OCI-LY1 (cell line): Measurements from ENCODE around the gene ZNF462.
"Not testable (repeated sequence)": the region's sequence is repeated elsewhere in the genome, so short reads cannot be mapped to it uniquely, and the experiment has no call there.

Experiments used
- EZH2 ChIP-seq: fragments of 200-600 bp; sonication (generic), shearing (Covaris generic); IDR thresholded peaks from 2 replicates; pipeline ENCODE4 v1.8.0; 2017; ENCODE audit warnings: borderline replicate concordance, mixed run types, mild to moderate bottlenecking, antibody characterized with exemption, low read length, moderate library complexity, mixed read lengths
- TF ChIP-seq, protein P1 (sequence below): fragments of 200-600 bp; sonication (generic), shearing (Covaris generic); IDR thresholded peaks from 2 replicates; pipeline ENCODE4 v1.5.1; 2017; ENCODE audit warnings: mild to moderate bottlenecking, antibody characterized with exemption, low read length, moderate library complexity, mixed read lengths

- TF ChIP-seq EZH2, result not testable (repeated sequence)
- TF ChIP-seq, protein P1, sequence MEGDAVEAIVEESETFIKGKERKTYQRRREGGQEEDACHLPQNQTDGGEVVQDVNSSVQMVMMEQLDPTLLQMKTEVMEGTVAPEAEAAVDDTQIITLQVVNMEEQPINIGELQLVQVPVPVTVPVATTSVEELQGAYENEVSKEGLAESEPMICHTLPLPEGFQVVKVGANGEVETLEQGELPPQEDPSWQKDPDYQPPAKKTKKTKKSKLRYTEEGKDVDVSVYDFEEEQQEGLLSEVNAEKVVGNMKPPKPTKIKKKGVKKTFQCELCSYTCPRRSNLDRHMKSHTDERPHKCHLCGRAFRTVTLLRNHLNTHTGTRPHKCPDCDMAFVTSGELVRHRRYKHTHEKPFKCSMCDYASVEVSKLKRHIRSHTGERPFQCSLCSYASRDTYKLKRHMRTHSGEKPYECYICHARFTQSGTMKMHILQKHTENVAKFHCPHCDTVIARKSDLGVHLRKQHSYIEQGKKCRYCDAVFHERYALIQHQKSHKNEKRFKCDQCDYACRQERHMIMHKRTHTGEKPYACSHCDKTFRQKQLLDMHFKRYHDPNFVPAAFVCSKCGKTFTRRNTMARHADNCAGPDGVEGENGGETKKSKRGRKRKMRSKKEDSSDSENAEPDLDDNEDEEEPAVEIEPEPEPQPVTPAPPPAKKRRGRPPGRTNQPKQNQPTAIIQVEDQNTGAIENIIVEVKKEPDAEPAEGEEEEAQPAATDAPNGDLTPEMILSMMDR, result not testable (repeated sequence)
These were observed 126.9 kb downstream of the ZNF462 start for GRCh38 chr9:106989904-106990303.
